Muscle of leg (tissue), 11 donors: ENCODE results near the gene SMYD2. TPM values are rescaled to one million over a fixed set of nuclear protein-coding genes. Genes with fewer than 3 reads are reported as not detected.
A peak's percentile ranks its signal among the peaks of the same experiment; 100 is the strongest.

Experiments
- DNase-seq: peaks from one replicate; pipeline ENCODE4 v3.0.0; 2013
- H3K27ac ChIP-seq: one replicate; pipeline ENCODE4 v1.5.1; 2013; ENCODE audit warnings: mild to moderate bottlenecking, low read length, control low read depth
- H3K27me3 ChIP-seq: one replicate; pipeline ENCODE4 v1.6.1; 2013; ENCODE audit warnings: low read length; ENCODE audit not compliant: control insufficient read depth, insufficient read depth
- H3K36me3 ChIP-seq: one replicate; pipeline ENCODE4 v1.6.1; 2013; ENCODE audit warnings: low read length; ENCODE audit not compliant: control insufficient read depth, insufficient read depth
- H3K4me1 ChIP-seq: one replicate; pipeline ENCODE4 v1.6.1; 2013; ENCODE audit warnings: low read length; ENCODE audit not compliant: control insufficient read depth, insufficient read depth
- H3K4me3 ChIP-seq: one replicate; pipeline ENCODE4 v1.5.1; 2013; ENCODE audit warnings: low read length, control low read depth
- H3K9me3 ChIP-seq: replicated peaks from 2 replicates; pipeline ENCODE4 v1.6.1; 2013; ENCODE audit warnings: low read depth, low read length; ENCODE audit not compliant: control insufficient read depth
- WGBS: methylation state at CpG from one replicate; pipeline ENCODE4 v1.1.5; 2013; ENCODE audit warnings: missing lambda C conversion rate; ENCODE audit not compliant: insufficient coverage; 5-methylcytosine and 5-hydroxymethylcytosine counted together
- polyA plus RNA-seq, 8 donors: library from polyadenylated mRNA; unstranded; fragments of 120-200 nt; gene quantifications; one replicate each; pipeline versions ENCODE4 v1.2.1 to v1.2.3, GENCODE V29; 2013; ENCODE audit warnings: inconsistent platforms in 1 of 8, low replicate concordance in 1 of 8; ENCODE audit not compliant: insufficient read length in 8 of 8, insufficient read depth in 1 of 8
- total RNA-seq: library from RNA; stranded (reverse); fragments of 120-200 nt; gene quantifications from one replicate; pipeline ENCODE4 v1.2.4, GENCODE V29; 2013

SMYD2 gene
- total and polyA plus RNA-seq, 9 donors, result 55.5 to 75.3 (median 69.4) TPM

GRCh38 chr1:214248311-214249085 is 32.5 kb upstream of the SMYD2 start:
- H3K27ac ChIP-seq, result no peak overlapping the region
- no peaks in the 10 kb centered on the region for H3K36me3 ChIP-seq
- no peaks in the 10 kb centered on the region for H3K4me1 ChIP-seq
- no peak overlapping the region for H3K4me3 ChIP-seq
- H3K9me3 ChIP-seq, result no peaks in the 10 kb centered on the region
- no peaks in the 10 kb centered on the region for H3K27me3 ChIP-seq
- peak; percentile 32 for DNase-seq
- 39% methylated on average over 3 of the region's 7 CpGs for WGBS

GRCh38 chr1:214249651-214250050 is 31.3 kb upstream of the SMYD2 start:
- Histone ChIP-seq H3K36me3 (no peaks in the 10 kb centered on the region), H3K9me3 (no peaks in the 10 kb centered on the region), H3K27ac (no peak overlapping the region), H3K4me1 (no peaks in the 10 kb centered on the region), H3K4me3 (no peak overlapping the region), H3K27me3 (no peaks in the 10 kb centered on the region)
- 97% methylated on average over 10 of the region's 14 CpGs for WGBS
- no peak for DNase-seq

GRCh38 chr1:214251354-214251753 is 29.6 kb upstream of the SMYD2 start:
- Histone ChIP-seq H3K4me1 (no peaks in the 10 kb centered on the region), H3K27ac (no peak overlapping the region), H3K36me3 (no peaks in the 10 kb centered on the region), H3K9me3 (no peaks in the 10 kb centered on the region), H3K4me3 (no peak overlapping the region), H3K27me3 (no peaks in the 10 kb centered on the region)
- no CpG with 5 or more reads among the region's 2 CpGs for WGBS
- no peak for DNase-seq

GRCh38 chr1:214255509-214255908 is 25.4 kb upstream of the SMYD2 start:
- Histone ChIP-seq H3K9me3 (no peaks in the 10 kb centered on the region), H3K27ac (no peak overlapping the region), H3K36me3 (no peaks in the 10 kb centered on the region), H3K27me3 (no peaks in the 10 kb centered on the region), H3K4me1 (no peaks in the 10 kb centered on the region), H3K4me3 (no peak overlapping the region)
- WGBS, result no CpG with 5 or more reads among the region's 2 CpGs
- DNase-seq, result no peak

- 43% methylated on average over 2 of the region's 2 CpGs for WGBS
- Histone ChIP-seq H3K9me3 (no peaks in the 10 kb centered on the region), H3K4me3 (no peak overlapping the region), H3K27me3 (peaks cover 2% of the 10 kb centered on the region), H3K36me3 (no peaks in the 10 kb centered on the region), H3K4me1 (peaks cover 2% of the 10 kb centered on the region), H3K27ac (no peak overlapping the region)
- no peak for DNase-seq
These were observed 21.5 kb upstream of the SMYD2 start for GRCh38 chr1:214259353-214259977.

- no peak overlapping the region for H3K27ac ChIP-seq
- peaks cover 2% of the 10 kb centered on the region for H3K4me1 ChIP-seq
- no CpG with 5 or more reads among the region's 3 CpGs for WGBS
- H3K36me3 ChIP-seq, result no peaks in the 10 kb centered on the region
- no peak for DNase-seq
- H3K4me3 ChIP-seq, result no peak overlapping the region
- H3K27me3 ChIP-seq, result peaks cover 2% of the 10 kb centered on the region
- H3K9me3 ChIP-seq, result no peaks in the 10 kb centered on the region
These were observed 20.3 kb upstream of the SMYD2 start for GRCh38 chr1:214260561-214261205.

GRCh38 chr1:214261206-214262123 is 19.5 kb upstream of the SMYD2 start:
- Histone ChIP-seq H3K27ac (peak overlapping the region; percentile 82), H3K27me3 (peaks cover 2% of the 10 kb centered on the region), H3K36me3 (no peaks in the 10 kb centered on the region), H3K4me3 (no peak overlapping the region), H3K4me1 (peaks cover 2% of the 10 kb centered on the region), H3K9me3 (no peaks in the 10 kb centered on the region)
- peak; percentile 89 for DNase-seq
- WGBS, result 6% methylated on average over 3 of the region's 15 CpGs

- Histone ChIP-seq H3K27me3 (peaks cover 2% of the 10 kb centered on the region), H3K36me3 (no peaks in the 10 kb centered on the region), H3K27ac (no peak overlapping the region), H3K4me1 (peaks cover 2% of the 10 kb centered on the region), H3K9me3 (no peaks in the 10 kb centered on the region), H3K4me3 (no peak overlapping the region)
- no peak for DNase-seq
- whole genome bisulfite sequencing, result no CpG with 5 or more reads among the region's 4 CpGs
These were observed 16.8 kb upstream of the SMYD2 start for GRCh38 chr1:214264196-214264595.

- H3K9me3 ChIP-seq, result no peaks in the 10 kb centered on the region
- H3K36me3 ChIP-seq, result no peaks in the 10 kb centered on the region
- no peak overlapping the region for H3K4me3 ChIP-seq
- H3K27ac ChIP-seq, result no peak overlapping the region
- no peak for DNase-seq
- peaks cover 4% of the 10 kb centered on the region for H3K27me3 ChIP-seq
- peaks cover 2% of the 10 kb centered on the region for H3K4me1 ChIP-seq
- WGBS, result no CpG with 5 or more reads among the region's 3 CpGs
These were observed 16.0 kb upstream of the SMYD2 start for GRCh38 chr1:214264976-214265375.
